ENCODE data around the gene BOLL. TPM values are rescaled to one million over a fixed set of nuclear protein-coding genes. Genes with fewer than 3 reads are reported as not detected.

BOLL gene, protein sequence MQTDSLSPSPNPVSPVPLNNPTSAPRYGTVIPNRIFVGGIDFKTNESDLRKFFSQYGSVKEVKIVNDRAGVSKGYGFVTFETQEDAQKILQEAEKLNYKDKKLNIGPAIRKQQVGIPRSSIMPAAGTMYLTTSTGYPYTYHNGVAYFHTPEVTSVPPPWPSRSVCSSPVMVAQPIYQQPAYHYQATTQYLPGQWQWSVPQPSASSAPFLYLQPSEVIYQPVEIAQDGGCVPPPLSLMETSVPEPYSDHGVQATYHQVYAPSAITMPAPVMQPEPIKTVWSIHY
- total RNA-seq: not detected in 2 replicates

DNA sequence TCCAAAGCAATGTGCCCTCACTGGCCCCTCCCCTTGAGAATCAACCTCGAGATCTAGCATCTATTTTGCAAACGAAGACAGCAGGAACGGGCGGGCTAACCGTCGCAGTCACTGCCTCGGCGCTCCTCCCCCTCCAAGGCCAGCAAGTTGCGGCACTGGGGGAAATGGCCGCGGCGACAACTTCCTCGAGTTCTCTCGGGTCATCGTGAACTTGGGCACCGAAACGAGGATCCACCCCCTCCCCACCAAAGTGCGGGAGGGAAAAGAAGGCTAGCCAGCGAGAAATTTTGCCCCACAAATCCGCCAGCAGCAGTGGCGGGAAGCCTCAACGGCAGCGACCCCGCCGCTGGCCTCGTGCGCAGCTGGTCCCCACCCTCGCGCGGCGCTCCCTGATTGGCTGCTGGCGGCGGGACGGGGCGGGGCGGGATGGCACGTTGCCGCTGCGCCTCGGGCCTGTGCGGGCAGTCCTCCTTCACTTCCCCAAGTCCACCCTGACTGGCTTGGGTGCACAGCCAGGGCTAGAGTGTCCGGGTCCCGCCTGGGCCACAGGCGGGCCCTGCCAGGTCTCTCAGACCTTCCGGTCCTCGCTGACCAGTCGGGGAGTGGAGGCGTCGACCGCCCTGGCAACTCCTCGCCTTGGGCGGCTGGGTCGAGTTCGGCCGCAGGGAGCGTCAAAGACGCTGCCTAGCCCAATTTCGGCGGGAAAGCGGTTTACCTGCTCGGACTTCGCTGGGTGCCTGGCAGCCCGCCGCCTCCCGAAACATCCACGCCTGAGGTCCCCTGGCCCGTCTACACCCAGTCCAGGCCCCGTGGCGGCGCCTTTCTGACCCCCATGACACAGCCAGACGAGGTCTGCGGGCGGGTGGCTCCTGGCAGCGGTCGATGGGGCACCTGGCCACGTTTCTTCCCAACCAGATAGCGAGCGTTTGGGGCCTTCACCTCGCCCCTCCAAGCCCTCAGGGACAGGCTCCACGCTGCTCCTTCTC is at the start of gene BOLL:
Gene BOLL (minus strand): TSS at position 364 of the 986 bp plus-strand sequence. CDS start 3,469 bp downstream, outside the sequence.

DNA sequence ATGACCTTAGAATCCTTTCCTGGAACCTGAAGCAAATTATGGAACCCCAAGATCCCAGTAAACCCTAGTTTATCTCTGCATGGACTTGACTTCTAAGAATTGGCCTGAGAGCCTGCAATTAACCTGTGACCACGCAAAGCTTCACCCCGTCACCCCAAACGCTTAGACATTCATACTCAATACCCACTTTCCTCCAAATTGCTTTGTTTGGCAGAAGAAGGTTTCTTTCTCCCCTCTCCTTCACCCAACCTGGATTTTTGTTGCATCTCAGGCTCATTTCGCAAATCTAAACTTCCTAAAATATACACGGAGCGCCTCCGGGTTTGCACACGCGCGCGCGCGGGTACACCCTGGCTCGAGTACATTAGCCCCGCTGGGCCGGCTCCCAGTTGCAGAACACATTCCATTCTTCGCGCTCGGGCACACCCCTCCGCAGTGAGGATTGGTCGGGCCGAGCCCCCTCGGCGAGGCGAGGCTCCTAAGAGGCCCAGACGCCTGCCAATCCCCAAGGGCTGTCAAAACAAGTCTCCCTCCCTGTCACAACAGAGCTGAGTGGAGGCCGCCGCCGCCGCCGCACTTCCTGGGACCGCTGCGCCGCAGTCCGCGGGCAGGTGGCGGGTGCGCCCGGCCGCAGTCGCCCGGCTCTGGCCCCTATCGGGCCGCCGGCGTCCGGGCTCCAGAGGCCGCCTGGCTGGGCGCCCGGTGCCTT is 19.1 kb upstream of the BOLL start, which contains the start of gene PLCL1:
Gene PLCL1 (plus strand): TSS at position 545 of the 709 bp plus-strand sequence.

DNA sequence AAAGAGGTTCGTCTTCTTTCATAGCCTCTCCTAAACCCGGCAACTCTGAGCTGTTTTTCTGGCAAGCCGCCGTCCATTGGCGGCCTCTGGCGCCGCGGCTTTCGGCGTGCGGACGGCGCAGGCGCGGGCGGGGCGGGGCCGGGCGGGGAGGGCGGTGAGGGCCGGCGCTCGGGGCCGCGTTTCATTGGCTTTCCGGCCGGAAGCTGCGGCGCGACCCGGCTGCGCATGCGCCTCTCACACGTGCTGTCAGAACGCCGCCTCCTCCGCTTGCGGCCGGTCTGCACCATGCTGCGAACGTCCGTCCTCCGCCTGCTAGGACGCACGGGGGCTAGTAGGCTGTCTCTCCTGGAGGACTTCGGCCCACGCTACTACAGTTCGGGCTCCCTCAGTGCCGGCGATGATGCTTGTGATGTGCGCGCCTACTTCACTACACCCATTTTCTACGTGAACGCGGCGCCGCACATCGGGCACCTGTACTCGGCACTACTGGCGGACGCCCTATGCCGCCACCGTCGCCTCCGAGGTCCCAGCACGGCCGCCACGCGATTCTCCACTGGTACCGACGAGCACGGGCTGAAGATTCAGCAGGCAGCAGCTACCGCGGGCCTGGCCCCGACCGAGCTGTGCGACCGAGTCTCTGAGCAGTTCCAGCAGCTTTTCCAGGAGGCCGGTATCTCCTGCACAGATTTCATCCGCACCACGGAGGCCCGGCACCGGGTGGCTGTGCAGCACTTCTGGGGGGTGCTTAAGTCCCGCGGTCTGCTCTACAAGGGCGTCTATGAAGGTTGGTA is 79.8 kb downstream of the BOLL start, which contains the start of gene MARS2:
Gene MARS2 (plus strand): TSS at position 249 of the 791 bp plus-strand sequence. CDS start 37 bp downstream, at position 286.

Other genes starting within 250 kb of the BOLL start
- gene RFTN2, start 109.7 kb downstream of the BOLL start, total RNA-seq: not detected in 2 replicates
- 1.6 and 4.3 TPM in 2 replicates for gene MARS2, start 80.0 kb downstream of the BOLL start, total RNA-seq
- gene PLCL1, start 19.3 kb upstream of the BOLL start, total RNA-seq: under 0.01 and 0.11 TPM in 2 replicates

All from placental epithelial cell (primary cell).